WERI-Rb-1 (cell line): ENCODE measurements around the gene C17orf107.

ENCODE experiments used
- DNase-seq: peaks from one replicate; pipeline ENCODE4 v3.0.0-alpha.2; 2020
- H3K27ac ChIP-seq: fragments of 250-450 bp; sonication (Bioruptor Pico); 2 replicates; pipeline ENCODE4 v1.5.1; 2020; ENCODE audit warnings: mild to moderate bottlenecking, moderate library complexity
- H3K27me3 ChIP-seq: fragments of 250-450 bp; sonication (Bioruptor Pico); 2 replicates; pipeline ENCODE4 v1.5.1; 2021; ENCODE audit warnings: mild to moderate bottlenecking, low read depth, moderate library complexity; ENCODE audit not compliant: insufficient read depth, severe bottlenecking
- H3K36me3 ChIP-seq: fragments of 250-450 bp; sonication (Bioruptor Pico); 2 replicates; pipeline ENCODE4 v1.5.1; 2020; ENCODE audit warnings: mild to moderate bottlenecking, moderate library complexity
- H3K4me3 ChIP-seq: 2 replicates; pipeline ENCODE4 v1.5.1; 2011; ENCODE audit warnings: low read depth, mild to moderate bottlenecking, control low read depth, low read length
- H3K9me3 ChIP-seq: fragments of 250-450 bp; sonication (Bioruptor Pico); 2 replicates; pipeline ENCODE4 v1.5.1; 2021; ENCODE audit warnings: mild to moderate bottlenecking, moderate library complexity; ENCODE audit not compliant: severe bottlenecking
- CTCF ChIP-seq: IDR thresholded peaks from 2 replicates; pipeline ENCODE4 v1.5.1; 2011; ENCODE audit warnings: low read depth, mild to moderate bottlenecking, control low read depth, inconsistent platforms, low read length

C17orf107 gene

DNA sequence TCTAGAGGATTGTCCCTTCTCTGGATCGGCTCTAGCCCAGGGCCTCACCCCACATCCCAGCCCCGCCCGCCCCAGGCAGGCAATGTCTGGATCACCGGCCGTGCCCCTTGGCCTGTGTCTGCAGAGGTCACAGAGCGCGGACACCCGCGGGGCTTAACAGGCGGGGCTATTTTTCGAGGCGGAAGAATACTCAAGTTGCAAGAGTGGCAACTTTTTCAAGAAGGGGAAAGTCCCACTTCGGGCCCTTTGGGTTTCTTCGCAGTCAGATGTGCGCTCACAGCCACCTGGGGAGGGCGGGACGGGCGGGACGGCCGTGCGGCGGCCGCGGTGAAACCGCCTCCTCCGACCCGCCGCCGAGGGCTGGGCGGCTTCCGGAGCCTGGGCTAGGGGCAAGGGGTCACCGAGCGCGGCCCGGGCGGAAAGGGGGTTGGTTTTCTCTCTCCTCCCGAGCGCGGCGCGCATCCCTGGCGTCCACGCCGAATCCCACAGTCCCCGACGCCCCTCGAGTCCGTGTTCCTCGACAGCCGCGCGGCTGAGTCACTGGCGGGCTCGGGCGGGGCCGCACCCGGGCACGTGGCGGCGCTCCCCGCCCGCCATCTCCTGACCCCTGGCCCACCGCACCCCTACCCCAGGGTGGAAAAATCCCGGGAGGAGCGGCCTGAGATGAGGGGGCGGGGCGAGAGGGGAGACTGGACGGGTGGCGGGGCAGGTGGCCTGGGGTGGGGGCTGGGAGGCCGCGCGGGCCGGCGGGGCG lies 50.2 kb downstream of the C17orf107 start:
- DNase-seq, result peak; percentile 82

GRCh38 chr17:4950075-4950745 lies 50.9 kb downstream of the C17orf107 start:
- H3K36me3 ChIP-seq, result peaks cover 36% of the 10 kb centered on the region
- DNase-seq, result no peak
- peak overlapping the region; percentile 95 for H3K27ac ChIP-seq
- TF ChIP-seq CTCF, result no peak
- no peaks in the 10 kb centered on the region for H3K9me3 ChIP-seq
- H3K4me3 ChIP-seq, result peak overlapping the region; percentile 62
- no peaks in the 10 kb centered on the region for H3K27me3 ChIP-seq

More for the DNA sequence above, 50.2 kb downstream of the C17orf107 start:
- Histone ChIP-seq H3K27ac (peak overlapping the region; percentile 95), H3K27me3 (no peaks in the 10 kb centered on the region), H3K36me3 (peaks cover 40% of the 10 kb centered on the region), H3K4me3 (peak overlapping the region; percentile 96), H3K9me3 (no peaks in the 10 kb centered on the region)
- TF ChIP-seq CTCF, result no peak

DNA sequence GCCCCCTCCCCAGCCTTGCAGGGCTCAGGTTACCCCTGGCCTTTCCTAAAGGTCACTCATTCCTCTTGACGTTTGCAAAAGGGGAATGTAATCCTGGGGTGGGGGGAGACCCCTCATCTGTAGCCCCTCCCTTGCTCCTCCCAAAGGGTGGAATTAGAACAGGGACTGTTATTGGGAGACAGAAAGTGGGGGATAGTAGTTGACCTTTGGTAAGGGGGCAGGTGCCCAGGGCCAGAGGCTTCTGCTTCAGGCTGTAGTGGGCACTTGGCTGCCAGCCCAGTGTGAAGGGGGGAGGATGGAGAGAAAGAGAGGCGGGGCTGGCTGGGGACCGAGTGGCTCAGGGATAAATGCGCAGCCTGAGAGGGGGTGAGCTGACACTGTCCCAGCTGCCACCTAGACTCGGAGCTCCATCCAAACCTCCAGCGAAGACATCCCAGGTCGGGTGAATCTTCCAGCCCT lies 51.4 kb downstream of the C17orf107 start, which contains the start of gene ENO3:
Gene ENO3 (plus strand): TSS at position 374 of the 459 bp plus-strand sequence. CDS start 711 bp downstream, outside the sequence.
- Histone ChIP-seq H3K9me3 (no peaks in the 10 kb centered on the region), H3K36me3 (peaks cover 33% of the 10 kb centered on the region), H3K27me3 (no peaks in the 10 kb centered on the region), H3K27ac (peak within 1 kb of the TSS; percentile 95), H3K4me3 (peak within 1 kb of the TSS; percentile 62)
- peak; percentile 78 for DNase-seq
- TF ChIP-seq CTCF, result no peak

DNA sequence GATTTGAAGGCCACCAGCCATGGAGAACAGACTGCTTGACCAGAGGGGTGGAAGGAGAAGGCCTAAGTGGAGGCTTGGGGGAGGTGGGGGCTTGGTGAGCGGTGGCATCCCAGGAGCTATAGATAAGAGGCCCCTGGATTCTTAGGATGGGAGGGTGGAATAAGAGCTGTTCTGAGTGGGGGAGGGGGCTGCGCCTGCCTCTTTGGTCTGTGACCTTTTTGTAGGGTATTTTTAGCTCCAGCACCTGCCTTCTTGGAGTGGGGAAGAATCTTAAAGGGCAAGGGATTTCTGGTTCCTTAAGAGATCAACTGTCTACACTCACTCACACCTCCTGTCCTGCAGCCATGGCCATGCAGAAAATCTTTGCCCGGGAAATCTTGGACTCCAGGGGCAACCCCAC lies 52.1 kb downstream of the C17orf107 start:
- DNase-seq, result peak; percentile 39
- TF ChIP-seq CTCF, result no peak
- H3K27me3 ChIP-seq, result no peaks in the 10 kb centered on the region
- peak overlapping the region; percentile 62 for H3K4me3 ChIP-seq
- H3K27ac ChIP-seq, result peak overlapping the region; percentile 95
- no peaks in the 10 kb centered on the region for H3K9me3 ChIP-seq
- H3K36me3 ChIP-seq, result peaks cover 26% of the 10 kb centered on the region
